ENCODE data around the gene UVRAG.

The UVRAG gene

DNA sequence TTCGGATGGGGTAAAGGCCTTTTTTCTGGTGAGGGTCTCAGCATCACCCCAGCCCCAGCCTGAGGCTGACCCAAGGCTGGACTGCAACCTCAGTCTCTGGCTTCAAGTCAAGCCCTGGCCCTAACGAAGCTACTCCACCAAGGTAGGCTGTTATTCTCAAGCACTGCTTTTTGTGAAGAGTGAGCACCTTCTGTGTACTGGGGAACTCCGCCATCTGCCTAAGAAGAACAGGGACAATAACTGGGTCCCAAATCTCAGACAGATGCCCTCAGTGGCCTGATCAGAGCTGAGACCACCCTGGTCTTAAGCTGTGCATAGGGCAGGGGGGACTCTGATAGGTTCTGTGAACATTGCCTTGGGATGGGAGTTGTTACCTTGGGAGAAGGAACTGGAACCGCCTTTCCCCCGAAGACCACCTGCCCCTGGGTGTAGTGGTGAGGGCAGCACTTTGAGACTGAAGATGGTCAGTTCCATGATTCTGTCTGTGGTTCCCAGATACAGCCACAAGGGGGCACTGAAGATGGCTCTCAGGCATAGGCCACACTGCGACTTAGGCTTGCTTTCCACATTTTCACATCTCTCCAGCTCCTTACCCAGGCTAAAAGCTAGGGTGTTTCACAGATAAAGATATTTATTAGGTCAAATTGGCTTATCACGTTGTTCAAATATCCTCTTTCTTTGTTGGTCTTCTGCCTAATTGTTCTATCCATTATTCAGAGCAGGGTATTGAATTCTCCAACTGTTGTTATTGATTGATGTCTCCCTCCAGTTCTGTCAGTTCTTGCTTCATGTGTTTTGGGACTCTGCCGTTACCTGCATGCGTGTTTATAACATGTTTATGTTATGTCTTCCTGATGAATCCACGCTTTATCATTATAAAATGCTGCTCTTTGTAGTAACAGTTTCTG is 11.8 kb upstream of the UVRAG start:
- H3K27ac ChIP-seq: no peak overlapping the region
- H3K36me3 ChIP-seq (replicated peaks): no peaks in the 10 kb centered on the region
- peak; percentile 68 for DNase-seq
- H3K27me3 ChIP-seq (replicated peaks): no peaks in the 10 kb centered on the region
- no peak overlapping the region for H3K4me3 ChIP-seq (ENCODE audit: low read depth, low read length)
- in situ Hi-C loops (cut with HindIII; ENCODE audit: low pct_ligation_motif_present, low sequenced_read_pairs): no loop called here
- TF ChIP-seq, protein P1, sequence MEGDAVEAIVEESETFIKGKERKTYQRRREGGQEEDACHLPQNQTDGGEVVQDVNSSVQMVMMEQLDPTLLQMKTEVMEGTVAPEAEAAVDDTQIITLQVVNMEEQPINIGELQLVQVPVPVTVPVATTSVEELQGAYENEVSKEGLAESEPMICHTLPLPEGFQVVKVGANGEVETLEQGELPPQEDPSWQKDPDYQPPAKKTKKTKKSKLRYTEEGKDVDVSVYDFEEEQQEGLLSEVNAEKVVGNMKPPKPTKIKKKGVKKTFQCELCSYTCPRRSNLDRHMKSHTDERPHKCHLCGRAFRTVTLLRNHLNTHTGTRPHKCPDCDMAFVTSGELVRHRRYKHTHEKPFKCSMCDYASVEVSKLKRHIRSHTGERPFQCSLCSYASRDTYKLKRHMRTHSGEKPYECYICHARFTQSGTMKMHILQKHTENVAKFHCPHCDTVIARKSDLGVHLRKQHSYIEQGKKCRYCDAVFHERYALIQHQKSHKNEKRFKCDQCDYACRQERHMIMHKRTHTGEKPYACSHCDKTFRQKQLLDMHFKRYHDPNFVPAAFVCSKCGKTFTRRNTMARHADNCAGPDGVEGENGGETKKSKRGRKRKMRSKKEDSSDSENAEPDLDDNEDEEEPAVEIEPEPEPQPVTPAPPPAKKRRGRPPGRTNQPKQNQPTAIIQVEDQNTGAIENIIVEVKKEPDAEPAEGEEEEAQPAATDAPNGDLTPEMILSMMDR (IDR thresholded peaks at IDR 0.05; ENCODE audit: low read depth, low read length, missing control alignments): peak; percentile 95

DNA sequence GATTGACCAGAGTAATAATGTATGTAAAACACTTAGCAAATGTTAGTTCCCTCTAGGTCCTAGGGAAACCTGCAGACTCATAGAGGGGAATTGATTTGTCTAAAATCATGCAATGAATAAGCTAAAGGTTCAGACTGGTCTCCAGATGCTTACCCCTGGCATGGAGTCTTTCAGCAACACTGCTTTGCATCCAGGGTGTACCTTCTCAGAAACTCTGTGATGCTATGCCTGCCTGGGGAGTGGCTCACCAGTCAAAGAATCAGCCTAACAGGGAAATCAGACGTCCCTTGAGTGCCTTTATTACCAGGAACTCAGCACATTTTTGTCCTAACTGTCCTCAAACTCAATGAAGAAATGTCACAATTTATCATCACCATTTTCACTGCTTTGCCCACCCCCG is 5.9 kb upstream of the UVRAG start:
- no peak overlapping the region for H3K4me3 ChIP-seq (ENCODE audit: low read depth, low read length)
- TF ChIP-seq, protein P1 (IDR thresholded peaks at IDR 0.05; ENCODE audit: low read depth, low read length, missing control alignments): no peak
- in situ Hi-C loops (cut with HindIII; ENCODE audit: low pct_ligation_motif_present, low sequenced_read_pairs): no loop called here
- DNase-seq: no peak
- H3K36me3 ChIP-seq (replicated peaks): no peaks in the 10 kb centered on the region
- H3K27ac ChIP-seq: no peak overlapping the region
- H3K27me3 ChIP-seq (replicated peaks): no peaks in the 10 kb centered on the region

DNA sequence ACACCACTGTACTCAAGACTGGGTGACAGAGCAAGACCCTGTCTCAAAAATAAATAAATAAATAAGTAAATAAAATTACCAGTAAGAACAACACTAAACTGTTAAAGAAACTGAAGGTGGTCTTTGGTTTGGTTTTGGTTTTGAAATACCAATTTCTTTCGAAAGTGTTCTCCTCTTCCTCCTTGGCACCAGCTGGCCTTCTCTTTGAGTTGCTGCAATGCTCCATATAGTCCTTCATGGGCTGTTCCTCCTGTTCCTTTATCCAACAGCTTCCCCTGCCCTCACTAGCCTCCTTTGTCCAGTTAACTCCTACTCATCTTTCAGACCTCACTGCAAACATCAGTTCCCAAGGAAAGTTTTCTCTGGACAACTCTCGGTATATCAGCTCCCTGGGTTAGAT is 5.0 kb upstream of the UVRAG start:
- Histone ChIP-seq H3K36me3 (replicated peaks) (no peaks in the 10 kb centered on the region), H3K27me3 (replicated peaks) (no peaks in the 10 kb centered on the region), H3K27ac (no peak overlapping the region), H3K4me3 (ENCODE audit: low read depth, low read length) (no peak overlapping the region)
- TF ChIP-seq, protein P1 (IDR thresholded peaks at IDR 0.05; ENCODE audit: low read depth, low read length, missing control alignments): no peak
- in situ Hi-C loops (cut with HindIII; ENCODE audit: low pct_ligation_motif_present, low sequenced_read_pairs): no loop called here
- no peak for DNase-seq

DNA sequence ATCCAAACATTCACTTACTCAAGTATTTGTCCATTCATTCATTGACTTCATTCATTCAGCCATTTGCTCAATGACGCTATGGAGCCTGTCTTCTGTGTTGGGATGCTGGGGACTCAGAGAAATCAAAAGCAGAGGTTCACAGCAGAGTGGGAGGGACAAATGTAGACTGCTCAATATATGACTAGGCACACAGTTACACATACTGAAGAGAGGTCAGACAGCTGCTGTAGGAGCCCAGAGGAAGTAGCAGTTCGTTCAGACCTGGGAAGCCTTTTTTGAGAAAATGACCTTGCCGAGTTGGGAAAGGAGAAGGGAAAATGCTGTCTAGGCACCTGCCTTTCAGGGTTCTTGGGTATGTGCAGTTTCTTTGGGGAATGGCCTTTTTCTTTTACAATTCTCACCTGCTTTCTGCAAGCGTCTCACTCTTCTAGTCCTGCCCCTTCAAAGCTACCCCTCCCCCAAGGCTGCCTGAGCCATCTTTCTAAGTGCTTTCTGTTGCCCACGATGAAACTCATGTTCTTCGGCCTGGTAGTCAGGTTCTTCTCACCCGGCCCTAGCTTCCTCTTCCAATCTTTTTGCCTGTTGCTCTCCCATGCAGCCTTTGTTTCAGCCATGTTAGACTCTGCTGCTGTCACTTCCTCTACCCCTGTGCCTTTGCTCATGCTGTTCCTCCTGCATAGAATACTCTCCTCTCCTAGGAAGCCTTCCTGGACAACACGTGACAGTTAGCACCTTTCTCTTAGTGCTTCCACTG is 4.2 kb upstream of the UVRAG start:
- H3K4me3 ChIP-seq (ENCODE audit: low read depth, low read length): no peak overlapping the region
- DNase-seq: no peak
- in situ Hi-C loops (cut with HindIII; ENCODE audit: low pct_ligation_motif_present, low sequenced_read_pairs): no loop called here

DNA sequence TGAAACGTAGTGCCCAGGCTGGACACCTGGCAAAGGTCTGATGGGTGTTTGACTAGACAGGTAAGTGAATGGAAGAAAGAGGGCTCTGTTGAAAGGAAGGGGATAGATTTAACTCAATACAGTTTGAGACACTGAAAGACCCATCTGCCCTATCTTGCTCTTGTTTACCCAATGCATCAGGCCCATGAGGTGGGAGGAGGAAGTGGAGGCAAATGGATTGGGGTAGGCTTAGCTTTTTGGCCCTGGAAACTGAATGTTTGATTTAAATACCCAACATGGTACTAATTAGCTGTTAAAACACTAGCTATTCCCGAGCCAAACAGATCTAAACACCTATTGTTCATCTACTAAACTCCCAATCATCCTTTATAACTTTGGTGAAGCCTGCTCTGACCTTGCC is 3.5 kb upstream of the UVRAG start:
- TF ChIP-seq, protein P1 (IDR thresholded peaks at IDR 0.05; ENCODE audit: low read depth, low read length, missing control alignments): no peak
- no peak overlapping the region for H3K27ac ChIP-seq
- H3K36me3 ChIP-seq (replicated peaks): no peaks in the 10 kb centered on the region
- no peaks in the 10 kb centered on the region for H3K27me3 ChIP-seq (replicated peaks)
- DNase-seq: no peak
- in situ Hi-C loops (cut with HindIII; ENCODE audit: low pct_ligation_motif_present, low sequenced_read_pairs): no loop called here
- H3K4me3 ChIP-seq (ENCODE audit: low read depth, low read length): no peak overlapping the region

More for the DNA sequence above, 4.2 kb upstream of the UVRAG start:
- H3K27ac ChIP-seq: no peak overlapping the region
- no peaks in the 10 kb centered on the region for H3K36me3 ChIP-seq (replicated peaks)
- no peaks in the 10 kb centered on the region for H3K27me3 ChIP-seq (replicated peaks)
- TF ChIP-seq, protein P1 (IDR thresholded peaks at IDR 0.05; ENCODE audit: low read depth, low read length, missing control alignments): no peak

All from brain microvascular endothelial cell (primary cell).